ENCODE data around the gene ALDH3B1.

Gene ALDH3B1

GRCh38 chr11:68047437-68048290 is 37.5 kb downstream of the ALDH3B1 start:
- no peak for DNase-seq

- DNase-seq: no peak
Measured at GRCh38 chr11:68048681-68049508, 38.8 kb downstream of the ALDH3B1 start.

GRCh38 chr11:68049509-68050370 is 39.6 kb downstream of the ALDH3B1 start:
- DNase-seq: no peak

GRCh38 chr11:68050371-68050841 is 40.3 kb downstream of the ALDH3B1 start:
- no peak for DNase-seq

GRCh38 chr11:68051191-68052136 is 41.3 kb downstream of the ALDH3B1 start:
- no peak for DNase-seq

GRCh38 chr11:68052137-68052873 is 42.2 kb downstream of the ALDH3B1 start:
- DNase-seq: no peak

- no peak for DNase-seq
Measured at GRCh38 chr11:68053117-68053516, 43.0 kb downstream of the ALDH3B1 start.

- no peak for DNase-seq
Measured at GRCh38 chr11:68053981-68054812, 44.1 kb downstream of the ALDH3B1 start.

- DNase-seq: no peak
Measured at GRCh38 chr11:68056317-68057285, 46.5 kb downstream of the ALDH3B1 start.

GRCh38 chr11:68057807-68058206 is 47.7 kb downstream of the ALDH3B1 start:
- DNase-seq: no peak

- no peak for DNase-seq
Measured at GRCh38 chr11:68061508-68061907, 51.4 kb downstream of the ALDH3B1 start.

- no peak for DNase-seq
Measured at GRCh38 chr11:68064926-68065325, 54.8 kb downstream of the ALDH3B1 start.

- DNase-seq: no peak
Measured at GRCh38 chr11:68065841-68066240, 55.7 kb downstream of the ALDH3B1 start.

- DNase-seq: no peak
Measured at GRCh38 chr11:68066742-68067141, 56.6 kb downstream of the ALDH3B1 start.

GRCh38 chr11:68067991-68068390 is 57.9 kb downstream of the ALDH3B1 start:
- DNase-seq: no peak

- no peak for DNase-seq
Measured at GRCh38 chr11:68071281-68072048, 61.3 kb downstream of the ALDH3B1 start.

- DNase-seq: no peak
Measured at GRCh38 chr11:68074584-68075352, 64.6 kb downstream of the ALDH3B1 start.

Measured in stimulated activated naive CD4-positive, alpha-beta T cell treated with Interleukin-2 at 50 U/mL for 16 hours (primary cell).